Renal cortical epithelial cell (primary cell): ENCODE measurements around the gene SLX9. TPM values are rescaled to one million over a fixed set of nuclear protein-coding genes. Genes with fewer than 3 reads are reported as not detected.

ENCODE experiments used
- DNase-seq: peaks from one replicate; pipeline ENCODE4 v3.0.0-alpha.2; 2011; ENCODE audit warnings: low read depth
- total RNA-seq: library from RNA; depleted of rRNA; stranded (reverse); fragments of >200 nt; gene quantifications from 2 replicates; pipeline ENCODE4 v1.2.3, GENCODE V29; 2014

SLX9 gene
- total RNA-seq, 1 donor from 2014 or later, result 23.0 TPM

DNA sequence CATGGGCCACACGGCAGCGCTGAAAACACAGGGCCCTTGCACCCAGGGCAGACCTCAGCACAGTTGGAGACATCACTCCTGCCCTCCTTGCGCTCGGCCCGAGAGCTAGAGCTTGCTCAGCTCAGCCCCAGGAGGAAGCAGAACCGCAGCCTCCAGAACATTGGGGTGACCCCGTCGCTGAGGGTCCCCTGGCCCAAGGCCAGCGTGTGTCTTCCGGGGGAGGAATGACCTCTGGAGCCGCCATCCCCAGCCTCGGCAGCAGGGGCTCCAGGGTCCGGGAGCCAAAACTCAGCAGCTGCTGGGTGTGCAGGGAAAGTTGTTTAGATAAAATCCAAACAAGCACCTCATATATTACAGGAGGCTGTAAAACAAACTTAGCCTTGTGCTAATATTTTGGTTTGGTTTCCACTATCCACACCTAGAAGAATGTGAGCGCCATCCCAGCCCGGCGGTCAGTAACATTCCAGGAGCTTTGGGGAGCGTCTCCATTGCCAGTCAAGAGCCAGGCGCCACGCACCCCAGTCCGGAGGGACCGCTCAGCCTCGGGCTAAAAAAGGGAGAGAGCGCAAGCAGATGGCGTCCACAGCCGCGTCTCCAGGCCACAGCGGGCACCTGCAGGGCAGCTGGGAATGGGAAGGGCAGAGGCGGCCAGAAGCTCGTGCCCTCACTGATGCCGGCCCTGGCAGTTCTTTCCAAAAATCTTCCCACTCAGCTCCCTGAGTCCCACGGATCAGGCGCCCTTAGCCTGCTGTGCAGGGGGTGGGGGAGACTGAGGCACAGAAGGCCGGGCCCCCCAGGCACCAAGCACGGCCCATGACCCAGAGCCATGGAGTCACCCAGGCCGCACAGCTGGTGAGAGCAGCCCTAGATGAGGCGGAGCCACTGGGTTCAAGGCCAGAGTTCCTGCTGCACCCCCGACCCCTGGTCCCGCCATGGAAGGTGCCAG, 52.0 kb downstream of the SLX9 start:
- DNase-seq, result no peak

DNA sequence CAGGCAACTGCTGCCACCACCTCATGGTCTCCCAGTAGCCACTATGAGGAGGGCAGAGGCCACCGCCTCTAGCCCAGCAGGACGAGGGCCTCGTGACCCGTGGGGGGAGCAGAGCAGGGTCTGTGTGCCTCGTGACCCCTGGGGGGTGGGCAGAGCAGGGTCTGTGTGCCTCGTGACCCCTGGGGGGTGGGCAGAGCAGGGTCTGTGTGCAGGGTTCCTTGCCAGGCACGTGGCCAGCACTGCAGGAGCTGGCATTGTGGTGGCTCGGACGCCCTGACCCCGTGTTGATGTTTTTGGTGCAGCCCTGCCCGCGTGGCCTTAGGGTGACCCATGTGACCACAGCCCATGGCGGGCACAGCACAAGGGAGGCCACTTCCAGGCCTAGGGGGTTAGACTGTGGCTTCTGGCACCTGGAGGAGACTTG, 52.8 kb downstream of the SLX9 start:
- DNase-seq, result no peak

DNA sequence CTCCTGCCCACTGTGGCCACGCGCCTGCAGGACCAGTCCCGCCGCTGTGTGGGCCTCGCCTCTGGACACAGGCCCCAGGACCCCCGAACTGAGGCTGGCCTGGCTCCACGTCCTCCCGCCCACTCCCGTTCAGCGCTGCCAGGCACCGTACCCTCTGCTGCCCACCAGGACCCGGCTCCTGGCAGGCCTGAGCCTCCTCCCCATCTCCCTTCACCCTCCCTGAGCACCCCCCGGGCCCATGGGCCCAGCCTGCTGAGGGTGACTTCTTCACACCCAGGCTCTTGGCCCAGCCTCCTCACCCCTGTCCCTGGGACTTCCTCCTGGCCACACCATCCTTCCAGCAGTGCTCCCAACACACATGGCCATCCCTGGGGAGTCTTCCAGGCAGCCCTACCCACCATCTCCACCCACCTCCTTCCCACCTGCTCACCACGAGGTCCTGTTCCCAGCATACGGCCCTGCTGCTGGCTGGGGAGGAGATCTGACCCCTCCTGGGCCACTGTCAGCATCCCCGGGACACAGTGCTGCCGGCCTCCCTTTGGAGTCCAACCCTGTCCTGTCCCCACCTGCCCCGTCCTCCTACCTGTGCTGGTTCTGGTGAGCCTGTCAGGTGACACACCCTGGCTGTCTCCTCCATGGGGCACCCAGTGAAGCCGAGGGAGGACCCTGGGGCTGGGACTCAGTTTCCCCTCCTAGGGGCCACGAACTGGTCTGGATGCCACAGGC, 53.7 kb downstream of the SLX9 start:
- DNase-seq, result no peak

DNA sequence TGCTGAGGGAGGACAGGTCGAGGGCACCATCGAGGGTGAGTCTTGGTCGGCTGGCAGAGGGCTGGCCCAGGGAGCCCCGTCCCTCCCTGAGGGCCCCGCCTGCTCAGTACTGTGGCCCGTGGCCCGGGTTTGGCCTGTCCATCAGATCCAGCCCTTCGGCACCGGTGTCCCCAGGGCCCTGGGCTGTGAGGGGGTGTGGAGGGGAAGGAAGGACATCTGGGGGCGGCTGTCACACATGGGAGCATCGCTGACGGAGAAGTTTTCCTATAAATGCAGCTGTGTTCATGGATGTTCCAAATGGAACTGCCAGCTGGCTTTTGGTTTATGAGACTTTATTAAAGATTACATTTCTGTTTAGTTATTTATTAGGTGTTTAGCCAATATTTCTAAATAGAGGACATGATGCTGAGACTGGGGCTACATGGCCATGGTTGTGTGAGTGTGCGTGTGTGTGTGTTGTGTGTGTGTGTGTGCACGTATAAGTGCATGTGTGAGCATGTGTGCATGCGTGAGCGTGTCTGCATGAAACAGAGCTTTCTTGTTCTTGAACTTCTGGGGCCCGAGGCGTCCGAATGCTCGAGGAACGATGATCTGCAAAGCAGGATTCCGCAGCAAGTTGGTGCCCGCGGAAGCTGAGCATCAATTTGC, 54.3 kb downstream of the SLX9 start:
- no peak for DNase-seq

DNA sequence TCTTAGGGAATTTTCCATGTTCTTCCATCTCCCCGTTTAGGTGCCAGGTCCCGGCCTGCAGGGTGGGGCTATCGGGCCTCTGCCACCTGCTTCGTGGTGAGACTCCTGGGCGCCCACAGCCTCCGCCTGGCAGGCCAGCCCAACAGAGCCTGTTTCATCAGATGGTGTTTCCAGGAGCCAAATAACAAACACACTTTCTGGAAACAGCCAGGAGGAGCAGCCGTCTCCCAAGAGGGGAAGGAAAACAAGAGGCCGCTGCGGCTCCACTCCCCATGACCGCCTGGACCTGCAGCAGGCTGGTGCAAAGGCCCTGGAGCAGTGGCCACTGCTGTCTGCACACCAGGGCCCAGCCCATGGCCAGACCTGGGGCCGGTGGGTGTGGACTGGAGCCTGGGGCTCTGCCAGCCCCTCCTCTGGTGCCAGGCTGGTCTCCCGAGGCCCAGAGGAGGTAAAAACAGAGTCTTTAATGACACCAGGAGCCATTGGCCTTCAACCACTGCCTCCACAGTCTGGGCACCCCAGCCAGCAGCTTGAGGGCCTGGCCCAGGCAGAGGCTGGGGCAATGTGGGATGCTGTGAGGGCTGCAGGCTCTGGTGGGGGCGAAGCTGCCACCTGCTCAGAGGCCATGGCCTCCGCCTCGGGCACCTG, 55.0 kb downstream of the SLX9 start:
- DNase-seq, result no peak

DNA sequence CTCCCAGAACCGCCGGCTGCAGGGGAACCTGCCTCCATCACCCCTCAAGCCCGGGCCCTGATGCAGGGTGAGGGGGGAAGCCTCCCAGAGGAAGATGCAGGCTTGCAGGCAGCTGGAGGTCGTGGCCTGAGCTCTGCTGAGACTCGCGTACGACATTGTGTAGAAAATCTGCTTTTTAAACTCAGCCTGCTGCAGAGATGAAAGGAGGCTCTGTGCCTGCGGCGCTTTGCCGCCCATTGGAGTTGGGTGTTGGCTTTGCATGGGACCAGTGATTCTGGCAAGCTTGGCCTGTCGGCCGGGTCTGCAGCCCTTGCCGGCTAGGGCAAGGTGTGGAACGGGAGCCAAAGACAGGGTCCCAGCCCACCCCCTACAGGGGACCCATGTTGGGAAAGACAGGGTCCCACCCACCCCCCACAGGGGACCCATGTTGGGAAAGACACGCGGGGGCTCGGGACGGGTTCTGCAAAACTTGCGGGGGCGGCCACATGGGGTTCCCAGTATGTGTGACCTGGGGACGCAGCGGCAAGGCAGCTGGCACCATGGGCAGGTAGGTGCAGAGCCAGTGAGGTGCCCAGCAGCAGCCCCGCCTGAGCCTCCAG, 55.6 kb downstream of the SLX9 start:
- DNase-seq, result no peak

DNA sequence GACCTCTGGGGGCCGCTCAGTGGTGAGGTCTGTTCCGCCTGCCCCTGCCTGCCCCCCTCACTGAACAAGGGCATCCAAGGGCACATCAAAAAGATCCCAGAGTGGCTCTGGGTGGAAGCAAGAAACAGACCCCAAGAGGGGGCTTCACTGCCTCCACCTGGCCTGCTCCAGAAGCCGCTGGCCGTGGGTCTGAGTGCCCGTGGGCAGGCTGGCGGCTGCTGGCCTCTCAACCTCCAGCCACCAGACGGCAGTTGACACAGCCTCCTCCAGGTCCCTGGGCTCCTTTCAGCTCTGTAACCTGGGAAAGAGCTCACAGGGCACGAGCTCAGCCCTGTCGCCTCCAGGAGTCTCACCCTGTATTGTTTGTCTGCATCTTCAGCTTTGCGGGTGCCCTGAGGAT, 56.3 kb downstream of the SLX9 start:
- DNase-seq, result no peak

DNA sequence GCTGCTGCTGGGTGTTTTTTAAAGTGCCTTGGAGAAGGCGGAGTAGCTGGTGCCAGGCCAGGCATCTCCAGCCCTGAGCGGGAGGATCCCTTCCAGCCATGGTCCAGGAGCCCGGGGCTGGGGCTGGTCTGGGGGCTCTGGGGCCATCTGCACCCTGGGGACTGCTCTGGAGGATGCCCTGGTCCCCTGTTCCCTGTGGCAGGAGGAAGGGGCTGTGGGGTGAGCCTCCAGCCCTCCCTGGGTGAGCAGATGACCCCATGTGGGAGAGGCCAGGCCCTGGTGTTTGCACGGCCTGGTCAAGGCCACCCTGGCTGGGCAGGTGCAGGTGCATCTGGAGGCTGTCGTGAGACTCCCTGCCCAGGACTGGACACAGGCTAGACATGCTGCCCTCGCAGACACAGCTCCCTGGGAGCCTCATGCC, 56.7 kb downstream of the SLX9 start:
- no peak for DNase-seq

DNA sequence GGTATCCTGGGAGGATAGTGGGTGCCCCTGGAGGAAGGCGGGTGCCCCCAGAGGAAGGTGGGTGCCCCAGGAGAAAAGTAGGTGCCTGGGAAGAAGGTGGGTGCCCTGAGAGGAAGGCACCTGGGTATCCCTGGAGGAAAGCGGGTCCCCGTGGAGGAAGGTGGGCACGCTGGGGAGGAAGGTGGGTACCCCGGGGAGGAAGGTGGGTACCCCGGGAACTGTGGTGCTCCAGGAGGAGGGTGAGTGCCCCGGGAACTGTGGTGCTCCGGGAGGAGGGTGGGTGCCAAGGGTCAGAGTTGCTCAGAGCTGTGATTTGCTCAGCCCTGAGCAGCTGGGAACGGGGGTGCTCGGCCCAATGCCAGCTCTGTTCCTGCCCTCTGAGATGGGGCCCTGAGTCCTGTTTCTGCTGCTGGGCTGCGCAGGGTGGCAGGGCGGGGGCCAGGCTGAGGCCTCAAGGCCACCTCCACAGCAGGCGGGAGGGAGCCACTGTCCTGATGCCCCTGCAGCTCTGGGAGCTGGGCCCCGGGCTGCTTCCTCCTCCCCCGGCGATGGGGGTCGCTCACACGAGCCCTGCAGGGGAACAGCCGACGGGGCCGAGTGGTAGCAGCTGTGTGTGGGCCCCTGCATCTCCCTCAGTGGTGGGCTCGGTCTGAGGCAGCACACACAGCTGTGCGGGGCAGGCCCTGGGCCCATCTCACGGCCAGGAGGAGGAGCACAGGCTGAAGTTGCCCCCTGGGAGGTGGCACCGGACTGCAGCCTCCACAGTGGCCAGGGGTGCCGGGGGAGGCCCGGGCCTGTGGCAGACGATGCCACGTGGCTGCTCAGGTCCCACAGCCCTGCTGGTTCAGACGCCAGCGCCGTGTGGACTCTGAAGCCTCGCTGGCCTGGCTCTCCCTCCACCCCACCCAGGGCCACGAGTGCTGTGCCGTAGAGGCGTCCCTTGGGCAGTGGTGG, 57.4 kb downstream of the SLX9 start:
- DNase-seq, result no peak

DNA sequence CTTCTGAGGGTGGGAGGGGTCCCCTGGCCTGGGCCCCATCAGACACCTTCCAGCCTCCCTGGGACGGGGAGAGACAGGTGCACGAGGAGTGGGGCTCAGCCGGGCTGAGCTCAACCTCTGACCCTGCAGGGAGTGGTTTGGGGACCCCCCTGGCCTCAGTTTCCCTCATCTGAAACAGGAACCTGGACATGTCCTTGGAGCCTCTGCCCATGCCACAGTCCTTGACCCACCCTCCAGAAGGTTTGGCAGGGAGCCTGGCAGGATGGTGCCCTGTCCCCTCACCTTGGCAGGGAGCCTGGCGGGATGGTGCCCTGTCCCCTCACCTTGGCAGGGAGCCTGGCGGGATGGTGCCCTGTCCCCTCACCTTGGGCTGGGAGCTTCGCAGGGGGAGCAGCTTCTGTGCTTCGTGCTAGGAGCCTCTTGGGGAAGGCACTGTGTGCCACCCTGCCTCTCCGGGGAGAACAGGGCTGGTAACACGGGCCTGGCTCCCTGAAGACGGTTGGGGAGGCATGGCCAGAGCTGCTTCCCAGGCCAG, 58.3 kb downstream of the SLX9 start:
- no peak for DNase-seq

- no peak for DNase-seq
Measured at GRCh38 chr21:44998621-44999427, 59.0 kb downstream of the SLX9 start.

DNA sequence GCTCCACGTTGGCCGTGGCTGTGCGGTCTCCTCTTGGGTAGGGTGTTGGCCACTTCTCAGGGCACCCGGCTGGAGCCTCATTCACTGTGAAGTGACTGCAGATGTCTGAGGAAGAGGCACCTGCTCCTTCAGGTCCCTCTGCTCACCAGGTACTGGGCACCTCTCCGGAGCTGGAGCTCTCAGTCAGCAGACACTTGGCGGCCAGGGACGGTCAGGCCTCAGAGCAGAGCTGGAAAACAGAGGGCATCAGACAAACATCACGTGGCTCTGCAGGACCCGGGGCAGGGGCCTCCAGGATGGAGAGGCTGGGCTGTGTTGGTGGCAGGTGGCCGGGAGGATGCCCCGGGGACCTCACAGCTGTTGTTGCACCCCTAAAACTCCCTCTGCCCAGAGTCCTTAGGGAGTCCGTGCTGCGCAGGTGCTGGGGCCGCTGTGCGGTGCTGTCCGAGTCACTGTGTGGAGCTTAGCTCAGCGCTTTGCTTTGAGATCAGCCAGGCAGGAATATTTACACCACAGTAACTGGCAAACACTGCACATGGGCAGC, 59.7 kb downstream of the SLX9 start:
- DNase-seq, result no peak

- no peak for DNase-seq
Measured at GRCh38 chr21:44999972-45000636, 60.3 kb downstream of the SLX9 start.

- no peak for DNase-seq
Measured at GRCh38 chr21:45000637-45001133, 60.9 kb downstream of the SLX9 start.

- peak; percentile 36 for DNase-seq
Measured at GRCh38 chr21:45001134-45002095, 61.6 kb downstream of the SLX9 start.

- DNase-seq, result no peak
Measured at GRCh38 chr21:45002381-45003204, 62.8 kb downstream of the SLX9 start.
